ENCODE measurements around the gene RETN. TPM values are rescaled to one million over a fixed set of nuclear protein-coding genes. Genes with fewer than 3 reads are reported as not detected.

The RETN gene
- total and polyA plus RNA-seq, 2 of the 8 experiments (the other 6 are each of a cell fraction or from before 2014, with no cell fraction given), result not detected

- Histone ChIP-seq H3K9ac (replicated peaks in 1 of 4; ENCODE audit: extremely low read depth in 1 of 4, low read depth in 3 of 4, low read length in 3 of 4) (no peak overlapping the region), H3K79me2 (ENCODE audit: control insufficient read depth in 1 of 2, insufficient read depth in 2 of 2, low read length in 2 of 2) (no peaks in the 10 kb centered on the region), H4K5ac (ENCODE audit: insufficient read length, low read depth, low read length) (no peak overlapping the region), H3K23ac (ENCODE audit: insufficient read length) (no peak overlapping the region), H4K8ac (ENCODE audit: extremely low read depth, insufficient read depth, low read length) (peak overlapping the region; percentile 21; the same call in 1 of the 2 replicates), H3K79me1 (ENCODE audit: low read depth, low read length) (no peaks in the 10 kb centered on the region), H3K56ac (replicated peaks; ENCODE audit: insufficient read length, low read depth, low read length) (no peak overlapping the region), H3K4ac (replicated peaks; ENCODE audit: insufficient read length, low read depth, low read length) (no peak overlapping the region), H3K4me1 (replicated peaks in 1 of 4; ENCODE audit: control insufficient read depth in 3 of 4, insufficient read depth in 4 of 4, low read length in 3 of 4) (peaks cover 0 to 5% (median 0%) of the 10 kb centered on the region in 4 experiments; a peak in 4 of 7 replicates), H3K18ac (ENCODE audit: extremely low read depth, low read length) (no peak overlapping the region), H3K27ac (ENCODE audit: low read depth, low read length) (no peak overlapping the region), H3K36me3 (ENCODE audit: control insufficient read depth in 2 of 4, insufficient read depth in 4 of 4, low read length in 3 of 4) (peaks cover 0 to 3% (median 0%) of the 10 kb centered on the region in 4 experiments; a peak in 1 of 8 replicates), H2BK120ac (replicated peaks; ENCODE audit: low read depth, low read length) (no peak overlapping the region), H2BK5ac (ENCODE audit: low read depth, low read length) (no peak overlapping the region), H4K20me1 (replicated peaks in 1 of 2; ENCODE audit: control insufficient read depth in 1 of 2, insufficient read depth in 2 of 2, low read length in 2 of 2) (peaks cover 0 to 6% of the 10 kb centered on the region in 2 experiments), H2BK20ac (ENCODE audit: low read length) (no peak overlapping the region), H3K9me3 (ENCODE audit: insufficient read depth in 2 of 2, low read depth in 1 of 2, low read length in 1 of 2) (no peaks in the 10 kb centered on the region), H3K14ac (ENCODE audit: insufficient read length) (no peak overlapping the region), H3K27me3 (replicated peaks in 1 of 4; ENCODE audit: control insufficient read depth in 3 of 4, extremely low read depth in 1 of 4, insufficient read depth in 3 of 4, low read length in 3 of 4) (peaks cover 0 to 8% (median under 1%) of the 10 kb centered on the region in 4 experiments; a peak in 3 of 7 replicates), H3K4me3 (ENCODE audit: extremely low read depth in 1 of 4, insufficient read depth in 2 of 4, low read depth in 3 of 4, low read length in 4 of 4) (no peak overlapping the region), H3K4me2 (ENCODE audit: insufficient read depth in 1 of 2, low read depth in 2 of 2, low read length in 2 of 2) (no peak overlapping the region), H2AK5ac (ENCODE audit: low read depth, low read length) (no peak overlapping the region), H4K91ac (replicated peaks; ENCODE audit: insufficient read length, low read length) (no peak overlapping the region), H3K23me2 (ENCODE audit: low read depth, low read length) (no peaks in the 10 kb centered on the region), H2BK15ac (ENCODE audit: low read length) (no peak overlapping the region), H2BK12ac (ENCODE audit: low read depth, low read length) (no peak overlapping the region), H2AFZ (ENCODE audit: low read length) (no peak overlapping the region)
- ChIA-PET POLR2A (ENCODE audit: partially characterized antibody) (interaction anchor here (1.3 kb wide), 1 partner anchor 16 kb away, joined by 4 read pairs; the partner anchor contains the start of gene PET100), CTCF (ENCODE audit: partially characterized antibody) (no interaction called here)
- WGBS, 2 experiments (ENCODE audit: extremely low coverage in 1 of 2, insufficient coverage in 1 of 2, insufficient read length in 1 of 2, insufficient replicate concordance in 2 of 2, low coverage in 1 of 2, low lambda C conversion rate in 2 of 2, missing lambda C conversion rate in 1 of 2), result 89% methylated on average over 7 of the region's 8 CpGs; no CpG with 5 or more reads in 1 of the 2 experiments
- FAIRE-seq (no peak), DNase-seq (ENCODE audit: low read depth in 1 of 2, low spot score in 2 of 2) (no peak)
- TF ChIP-seq USF2 (IDR thresholded peaks at IDR 0.05; ENCODE audit: low read length) (no peak), SUZ12 (IDR thresholded peaks at IDR 0.05; ENCODE audit: low read length) (no peak), RBBP5 (IDR thresholded peaks at IDR 0.05; ENCODE audit: borderline replicate concordance, low read depth, low read length) (no peak), POLR2AphosphoS5 (IDR thresholded peaks at IDR 0.05; ENCODE audit: low read depth, low read length) (no peak), NRF1 (IDR thresholded peaks at IDR 0.05; ENCODE audit: low read depth, low read length) (no peak), SP4 (IDR thresholded peaks at IDR 0.05; ENCODE audit: low read length) (no peak), TCF12 (IDR thresholded peaks at IDR 0.05; ENCODE audit: low read depth, low read length) (no peak), CHD1 (IDR thresholded peaks at IDR 0.05; ENCODE audit: low read depth, low read length) (no peak)
Measured at GRCh38 chr19:7646426-7646700, 22.5 kb upstream of the RETN start.

All from H1 (cell line).